ENCODE data around the gene DGCR2. TPM values are rescaled to one million over a fixed set of nuclear protein-coding genes. Genes with fewer than 3 reads are reported as not detected.

The DGCR2 gene
- total RNA-seq, 1 experiment from 2014 or later = 42.9 TPM

GRCh38 chr22:19169002-19169946 lies 47.1 kb upstream of the DGCR2 start:
- CTCF ChIA-PET = interaction anchor here (1.2 to 1.3 kb wide), 2 partner anchors 25 to 461 kb away, joined by 3 read pairs; partner anchors contain the start of gene ESS2
- no TSS peak for BruUV-seq (replicated peaks)
- peaks cover 29% of the 10 kb centered on the region for H3K79me2 ChIP-seq (ENCODE audit: insufficient read depth, low read length)
- no peaks in the 10 kb centered on the region for H4K20me1 ChIP-seq (ENCODE audit: insufficient read depth)
- TF ChIP-seq CTCF (IDR thresholded peaks at IDR 0.05 in 2 of 3, conservative IDR thresholded peaks at IDR 0.05 in 1 of 3; ENCODE audit: borderline replicate concordance in 1 of 3, insufficient read depth in 1 of 3, low read depth in 2 of 3, low read length in 2 of 3) (no peak), TCF7L2 (IDR thresholded peaks at IDR 0.05; ENCODE audit: borderline replicate concordance, extremely low read depth, insufficient read depth, insufficient read length) (peak; percentile 49)
- no peak overlapping the region for H3K4me2 ChIP-seq (ENCODE audit: low read length)
- DNase-seq (ENCODE audit: low read depth, low spot score) = no peak
- ATAC-seq = no peak
- RAD21 ChIA-PET (ENCODE audit: low non-redundant PET in 1 of 2, low total read pairs in 2 of 2, uncharacterized antibody in 2 of 2, unreplicated experiment in 2 of 2) = no interaction called here
- H3K27ac ChIP-seq (ENCODE audit: low read depth, low read length) = no peak overlapping the region
- intact Hi-C loops (cut with micrococcal nuclease) = no loop called here
- no peaks in the 10 kb centered on the region for H3K9me3 ChIP-seq (ENCODE audit: control insufficient read depth in 1 of 2, insufficient read depth in 1 of 2, low read depth in 1 of 2, low read length in 2 of 2)
- POLR2A ChIA-PET = no interaction called here
- H3K9me2 ChIP-seq (ENCODE audit: insufficient read depth) = no peaks in the 10 kb centered on the region
- no peak overlapping the region for H3K9ac ChIP-seq (ENCODE audit: low read length)
- H3K36me3 ChIP-seq (ENCODE audit: control insufficient read depth in 1 of 2, insufficient read depth in 2 of 2, low read length in 2 of 2) = no peaks in the 10 kb centered on the region
- H3K4me3 ChIP-seq (replicated peaks in 1 of 2; ENCODE audit: low read depth in 1 of 2, low read length in 2 of 2) = no peak overlapping the region
- H3K27me3 ChIP-seq (ENCODE audit: insufficient read depth, low read length) = peaks cover 12% of the 10 kb centered on the region
- H2AFZ ChIP-seq (ENCODE audit: low read depth, low read length, poor library complexity, severe bottlenecking) = no peak overlapping the region
- peaks cover 4 to 31% of the 10 kb centered on the region in 2 experiments; a peak in 3 of 4 replicates for H3K4me1 ChIP-seq (ENCODE audit: control insufficient read depth in 1 of 2, insufficient read depth in 2 of 2, low read length in 2 of 2)
